HT-29 (cell line): Measurements from ENCODE around the gene GON7. TPM values are rescaled to one million over a fixed set of nuclear protein-coding genes. Genes with fewer than 3 reads are reported as not detected.
"Not testable (repeated sequence)": the region's sequence is repeated elsewhere in the genome, so short reads cannot be mapped to it uniquely, and the experiment has no call there.

Experiments used
- DNase-seq: peaks from one replicate; pipeline ENCODE4 v3.0.0-alpha.2; 2015; ENCODE audit warnings: low spot score
- total RNA-seq: library from RNA; depleted of rRNA; stranded (reverse); fragments of >200 nt; shearing (Covaris generic); gene quantifications from 2 replicates; pipeline ENCODE4 v1.2.3, GENCODE V29; 2014; rRNA removed

Gene GON7
- total RNA-seq, 1 experiment from 2014 or later: 20.0 TPM

DNA sequence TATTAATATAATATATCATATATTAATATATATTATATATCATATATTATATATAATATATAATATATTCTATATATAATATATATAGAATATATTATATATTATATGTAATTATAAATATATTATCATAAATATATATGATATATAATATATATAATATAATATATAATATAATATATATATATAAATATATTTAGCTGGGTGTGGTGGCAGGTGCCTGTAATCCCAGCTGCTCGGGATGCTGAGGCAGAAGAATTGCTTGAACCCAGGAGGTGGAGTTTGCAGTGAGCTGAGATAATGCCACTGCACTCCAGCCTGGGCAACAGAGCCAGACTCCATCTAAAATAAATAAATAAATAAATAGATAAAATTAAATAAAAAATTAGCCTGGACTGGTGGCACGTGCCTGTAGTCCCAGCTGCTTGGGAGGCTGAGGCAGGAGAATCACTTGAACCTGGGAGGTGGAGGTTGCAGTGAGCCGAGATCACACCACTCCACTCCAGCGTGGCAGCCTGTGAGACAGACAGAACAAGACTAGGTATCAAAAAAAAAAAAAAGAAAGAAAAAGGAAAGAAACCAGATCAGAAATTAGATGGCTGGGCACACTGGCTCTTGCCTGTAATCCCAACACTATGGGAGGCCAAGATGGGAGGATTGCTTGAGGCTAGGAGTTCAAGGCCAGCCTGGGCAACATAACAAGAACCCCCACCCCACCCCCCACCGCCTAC is 47.1 kb downstream of the GON7 start:
- DNase-seq: not testable (repeated sequence)

DNA sequence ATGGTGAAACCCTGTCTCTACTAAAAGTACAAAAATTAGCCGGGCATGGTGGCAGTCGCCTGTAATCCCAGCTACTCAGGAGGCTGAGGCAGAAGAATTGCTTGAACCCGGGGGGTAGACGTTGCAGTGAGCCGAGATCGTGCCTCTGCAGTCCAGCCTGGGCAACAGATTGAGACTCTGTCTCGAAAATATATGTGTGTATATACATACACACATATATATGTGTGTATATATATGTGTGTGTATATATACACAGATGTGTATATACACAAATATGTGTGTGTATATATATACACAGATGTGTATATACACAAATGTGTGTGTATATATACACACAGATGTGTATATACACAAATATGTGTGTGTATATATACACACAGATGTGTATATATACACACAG is 48.5 kb downstream of the GON7 start:
- not testable (repeated sequence) for DNase-seq

DNA sequence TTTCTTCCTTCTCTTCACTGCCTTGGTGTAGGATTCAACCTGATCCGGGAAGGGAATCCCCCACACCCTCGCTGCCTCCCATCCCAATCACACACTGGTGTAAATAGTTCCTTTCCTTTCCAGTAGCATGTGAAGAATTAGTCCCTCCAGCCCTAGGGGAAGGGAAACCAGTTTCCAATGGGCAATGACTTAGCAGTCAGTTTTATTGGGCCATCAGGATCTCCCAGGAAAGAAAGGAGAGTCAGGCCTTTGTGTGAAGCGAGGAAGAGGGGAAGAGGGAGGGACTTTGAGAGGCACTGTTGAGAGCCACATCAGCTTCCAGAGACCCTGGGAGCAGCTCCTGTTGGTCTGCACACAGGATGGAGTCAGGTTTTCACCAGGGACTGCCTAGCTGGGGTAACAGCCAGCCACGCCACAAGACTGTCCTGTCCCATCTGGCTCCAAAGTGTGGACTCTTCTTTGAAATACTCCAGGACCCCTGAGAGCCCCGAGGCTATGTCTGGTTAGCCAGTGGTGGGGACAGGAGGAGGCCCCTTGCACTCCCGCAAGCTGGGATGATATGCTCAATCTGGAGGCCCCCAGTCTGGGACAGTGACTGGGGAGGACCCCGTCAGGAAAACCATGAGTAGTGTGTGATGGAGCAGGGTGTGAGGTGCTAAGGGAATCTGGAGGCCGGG is 50.0 kb downstream of the GON7 start:
- DNase-seq: no peak

DNA sequence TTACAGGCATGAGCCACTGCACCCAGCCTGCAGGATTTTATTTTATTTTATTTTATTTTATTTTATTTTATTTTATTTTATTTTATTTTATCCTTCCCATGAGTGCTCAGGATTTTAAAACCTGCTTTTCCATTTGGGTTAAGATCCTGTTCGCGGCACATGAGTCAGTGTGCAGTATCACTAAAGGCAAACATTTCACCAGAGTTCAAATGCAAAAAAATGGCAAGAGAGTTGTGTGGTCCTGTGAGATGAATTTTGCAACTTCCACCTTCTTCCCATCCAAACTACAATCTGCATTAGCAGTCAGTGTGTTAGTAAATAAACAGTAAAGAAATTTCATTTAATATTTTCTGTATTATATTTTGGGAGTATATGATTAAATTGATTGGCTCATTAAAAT is 51.2 kb downstream of the GON7 start:
- DNase-seq: no peak

DNA sequence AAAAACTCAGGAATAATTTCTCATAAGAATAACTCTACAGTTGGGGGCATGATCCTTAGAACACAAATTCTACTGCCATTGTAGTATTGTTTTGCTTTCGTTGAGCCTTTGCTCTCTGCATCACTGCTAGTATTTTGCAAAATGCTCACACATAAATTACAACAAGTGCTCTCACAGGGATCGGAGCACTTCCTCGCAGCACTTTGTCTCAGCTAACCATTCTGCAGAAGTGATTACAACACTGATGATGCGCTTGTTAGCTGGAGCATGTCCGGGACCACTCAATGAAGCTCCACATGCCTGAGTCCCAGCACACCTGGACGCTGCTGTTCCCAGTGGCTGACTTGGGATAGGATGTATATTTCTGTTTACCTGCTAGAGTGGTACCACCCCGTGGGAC is 53.7 kb downstream of the GON7 start:
- DNase-seq: no peak

Other genes starting within 250 kb of the GON7 start
- gene ITPK1, start 91.1 kb downstream of the GON7 start, total RNA-seq: 80.3 and 92.0 TPM in 2 replicates
- 14.8 and 18.2 TPM in 2 replicates for gene MOAP1, start 22.2 kb downstream of the GON7 start, total RNA-seq
- gene LYSET, start 21.7 kb downstream of the GON7 start, total RNA-seq: 5.7 and 6.0 TPM in 2 replicates
- gene UBR7, start 191 bp upstream of the GON7 start, total RNA-seq: 36.7 and 55.8 TPM in 2 replicates
- 7.3 and 9.4 TPM in 2 replicates for gene BTBD7, start 126.0 kb upstream of the GON7 start, total RNA-seq
- gene COX8C, start 140.1 kb upstream of the GON7 start, total RNA-seq: not detected in 2 replicates
- gene UNC79, start 223.9 kb upstream of the GON7 start, total RNA-seq: not detected in 2 replicates